Smooth muscle cell (in vitro differentiated cells): ENCODE results near the gene TMEM260. TPM values are rescaled to one million over a fixed set of nuclear protein-coding genes. Genes with fewer than 3 reads are reported as not detected.

Experiments
- DNase-seq: peaks from one replicate; lab custom pipeline; 2025; ENCODE audit not compliant: unreplicated experiment; lab: John Stamatoyannopoulos, UW
- H2AFZ ChIP-seq: fragments of 200-600 bp; sonication (generic); 2 replicates; pipeline ENCODE4 v1.6.0; 2016; ENCODE audit warnings: antibody characterized with exemption, low read depth, mild to moderate bottlenecking
- H3F3A ChIP-seq: fragments of 200-600 bp; sonication (generic); 2 replicates; pipeline ENCODE4 v1.6.0; 2017; ENCODE audit warnings: antibody characterized with exemption, low read depth
- H3K27ac ChIP-seq: fragments of 200-600 bp; sonication (generic); 2 replicates; pipeline ENCODE4 v1.5.1; 2016; ENCODE audit warnings: low read depth, mild to moderate bottlenecking
- H3K27me3 ChIP-seq: fragments of 200-600 bp; sonication (generic); 2 replicates; pipeline ENCODE4 v1.6.1; 2016; ENCODE audit warnings: low read depth, mild to moderate bottlenecking
- H3K36me3 ChIP-seq: fragments of 200-600 bp; sonication (generic); 2 replicates; pipeline ENCODE4 v1.5.1; 2016; ENCODE audit warnings: low read depth
- H3K4me1 ChIP-seq: fragments of 200-600 bp; sonication (generic); 2 replicates; pipeline ENCODE4 v1.5.1; 2016; ENCODE audit warnings: low read depth
- H3K4me2 ChIP-seq: fragments of 200-600 bp; sonication (generic); 2 replicates; pipeline ENCODE4 v1.6.0; 2016; ENCODE audit warnings: mild to moderate bottlenecking
- H3K4me3 ChIP-seq: fragments of 200-600 bp; sonication (generic); 2 replicates; pipeline ENCODE4 v1.5.1; 2016; ENCODE audit warnings: mild to moderate bottlenecking
- H3K79me2 ChIP-seq: fragments of 200-600 bp; sonication (generic); 2 replicates; pipeline ENCODE4 v1.6.0; 2016; ENCODE audit warnings: low read depth, mild to moderate bottlenecking
- H3K9ac ChIP-seq: fragments of 200-600 bp; sonication (generic); 2 replicates; pipeline ENCODE4 v1.6.0; 2016; ENCODE audit warnings: low read depth
- H3K9me3 ChIP-seq: fragments of 200-600 bp; sonication (generic); replicated peaks from 2 replicates; pipeline ENCODE4 v1.5.1; 2016; ENCODE audit warnings: low read depth
- H4K20me1 ChIP-seq: fragments of 200-600 bp; sonication (generic); 2 replicates; pipeline ENCODE4 v1.6.0; 2016; ENCODE audit warnings: low read depth
- WGBS: methylation state at CpG from one replicate; pipeline ENCODE4 v1.1.7; 2016; ENCODE audit warnings: low lambda C conversion rate; 5-methylcytosine and 5-hydroxymethylcytosine counted together
- polyA plus RNA-seq: library from polyadenylated mRNA; unstranded; fragments of >200 nt; fragmentation: Nextera tagmentation; extraction: Ambion mirVana; gene quantifications from 2 replicates; pipeline ENCODE4 v1.2.1, GENCODE V29; 2016
- total RNA-seq: library from RNA; depleted of rRNA; stranded (reverse); fragments of >200 nt; gene quantifications from 2 replicates; pipeline ENCODE4 v1.2.3, GENCODE V29; 2014
- TF ChIP-seq, protein P1 (sequence below): fragments of 200-600 bp; sonication (generic); IDR thresholded peaks from 2 replicates; pipeline ENCODE4 v1.5.1; 2017; ENCODE audit warnings: borderline replicate concordance, mild to moderate bottlenecking, antibody characterized with exemption; ENCODE audit not compliant: insufficient read depth, poor library complexity, severe bottlenecking

The TMEM260 gene
- total and polyA plus RNA-seq, 2 experiments from 2014 or later = 10.5 to 16.0 TPM

GRCh38 chr14:56569174-56569573 lies 10.4 kb upstream of the TMEM260 start:
- Histone ChIP-seq H3K27me3 (no peaks in the 10 kb centered on the region), H3K9me3 (no peaks in the 10 kb centered on the region), H3K4me2 (no peak overlapping the region), H3F3A (no peaks in the 10 kb centered on the region), H3K79me2 (no peaks in the 10 kb centered on the region), H3K9ac (no peak overlapping the region), H3K4me1 (no peaks in the 10 kb centered on the region), H3K36me3 (no peaks in the 10 kb centered on the region), H3K27ac (no peak overlapping the region), H2AFZ (no peak overlapping the region), H4K20me1 (no peaks in the 10 kb centered on the region), H3K4me3 (no peak overlapping the region)
- no peak for DNase-seq
- TF ChIP-seq, protein P1, sequence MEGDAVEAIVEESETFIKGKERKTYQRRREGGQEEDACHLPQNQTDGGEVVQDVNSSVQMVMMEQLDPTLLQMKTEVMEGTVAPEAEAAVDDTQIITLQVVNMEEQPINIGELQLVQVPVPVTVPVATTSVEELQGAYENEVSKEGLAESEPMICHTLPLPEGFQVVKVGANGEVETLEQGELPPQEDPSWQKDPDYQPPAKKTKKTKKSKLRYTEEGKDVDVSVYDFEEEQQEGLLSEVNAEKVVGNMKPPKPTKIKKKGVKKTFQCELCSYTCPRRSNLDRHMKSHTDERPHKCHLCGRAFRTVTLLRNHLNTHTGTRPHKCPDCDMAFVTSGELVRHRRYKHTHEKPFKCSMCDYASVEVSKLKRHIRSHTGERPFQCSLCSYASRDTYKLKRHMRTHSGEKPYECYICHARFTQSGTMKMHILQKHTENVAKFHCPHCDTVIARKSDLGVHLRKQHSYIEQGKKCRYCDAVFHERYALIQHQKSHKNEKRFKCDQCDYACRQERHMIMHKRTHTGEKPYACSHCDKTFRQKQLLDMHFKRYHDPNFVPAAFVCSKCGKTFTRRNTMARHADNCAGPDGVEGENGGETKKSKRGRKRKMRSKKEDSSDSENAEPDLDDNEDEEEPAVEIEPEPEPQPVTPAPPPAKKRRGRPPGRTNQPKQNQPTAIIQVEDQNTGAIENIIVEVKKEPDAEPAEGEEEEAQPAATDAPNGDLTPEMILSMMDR = no peak

DNA sequence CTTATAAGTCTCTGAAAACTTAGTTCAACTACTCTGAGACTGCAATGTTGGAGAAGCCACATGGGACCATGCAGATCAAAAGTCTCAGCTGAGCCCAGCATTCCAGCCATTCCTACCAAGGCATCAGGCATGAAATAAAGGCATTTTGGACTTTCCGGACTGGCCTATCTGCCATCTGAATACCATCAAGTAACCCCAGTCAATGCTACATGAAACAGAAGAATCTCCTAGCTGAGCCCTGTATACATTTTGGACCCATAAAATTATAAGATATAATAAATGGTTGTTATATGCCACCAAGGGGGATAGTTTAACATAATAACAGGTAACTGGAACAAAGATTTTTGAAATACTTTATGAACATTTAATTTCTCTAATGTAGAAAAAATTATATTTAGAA lies 9.3 kb upstream of the TMEM260 start:
- WGBS = 97% methylated on average over 1 of the region's 1 CpG
- Histone ChIP-seq H3K27ac (no peak overlapping the region), H3F3A (no peaks in the 10 kb centered on the region)

GRCh38 chr14:56580221-56580711 lies 668 bp downstream of the TMEM260 start:
- WGBS = 7% methylated on average over 10 of the region's 10 CpGs
- Histone ChIP-seq H3K4me2 (peak overlapping the region; percentile 88), H3K4me1 (peaks cover 10% of the 10 kb centered on the region), H3F3A (no peaks in the 10 kb centered on the region), H3K36me3 (no peaks in the 10 kb centered on the region), H3K9me3 (no peaks in the 10 kb centered on the region), H3K9ac (peak overlapping the region; percentile 99), H3K27ac (peak overlapping the region; percentile 78), H3K79me2 (peaks cover 25% of the 10 kb centered on the region), H3K4me3 (peak overlapping the region; percentile 74), H4K20me1 (peaks cover 36% of the 10 kb centered on the region), H3K27me3 (no peaks in the 10 kb centered on the region), H2AFZ (peak overlapping the region; percentile 100)
- no peak for DNase-seq
- TF ChIP-seq, protein P1 = no peak

More for the DNA sequence above, 9.3 kb upstream of the TMEM260 start:
- Histone ChIP-seq H3K9me3 (no peaks in the 10 kb centered on the region), H3K4me1 (no peaks in the 10 kb centered on the region), H3K27me3 (no peaks in the 10 kb centered on the region), H2AFZ (no peak overlapping the region), H3K4me2 (no peak overlapping the region), H3K36me3 (no peaks in the 10 kb centered on the region), H4K20me1 (no peaks in the 10 kb centered on the region), H3K9ac (no peak overlapping the region), H3K79me2 (no peaks in the 10 kb centered on the region), H3K4me3 (no peak overlapping the region)
- no peak for DNase-seq
- TF ChIP-seq, protein P1 = no peak

- H3K4me3 ChIP-seq = peak overlapping the region; percentile 74
- no peak overlapping the region for H3K9ac ChIP-seq
- H4K20me1 ChIP-seq = peaks cover 36% of the 10 kb centered on the region
- peaks cover 3% of the 10 kb centered on the region for H3K36me3 ChIP-seq
- TF ChIP-seq, protein P1 = no peak
- H3K27me3 ChIP-seq = no peaks in the 10 kb centered on the region
- H3K4me1 ChIP-seq = peaks cover 10% of the 10 kb centered on the region
- no peak for DNase-seq
- H2AFZ ChIP-seq = no peak overlapping the region
- no peaks in the 10 kb centered on the region for H3K9me3 ChIP-seq
- H3F3A ChIP-seq = no peaks in the 10 kb centered on the region
- peak overlapping the region; percentile 88 for H3K4me2 ChIP-seq
- no peak overlapping the region for H3K27ac ChIP-seq
- 75% methylated on average over 6 of the region's 6 CpGs for WGBS
- peaks cover 25% of the 10 kb centered on the region for H3K79me2 ChIP-seq
These were observed 1.6 kb downstream of the TMEM260 start for GRCh38 chr14:56581041-56581727.
